SH-SY5Y (cell line): ENCODE results near the gene XXYLT1.

Experiments used
- GATA2 ChIP-seq: IDR thresholded peaks from 2 replicates; pipeline ENCODE4 v1.6.1; 2011; ENCODE audit warnings: mild to moderate bottlenecking, low read depth, low read length
- GATA3 ChIP-seq: IDR thresholded peaks from 2 replicates; pipeline ENCODE4 v1.6.1; 2011; ENCODE audit warnings: low read depth, mild to moderate bottlenecking, low read length, moderate library complexity

XXYLT1 gene

GRCh38 chr3:195117978-195118581, 152.9 kb downstream of the XXYLT1 start:
- no peak for TF ChIP-seq GATA2

- TF ChIP-seq GATA2 (no peak), GATA3 (no peak)
Observed at GRCh38 chr3:195116407-195117185, 154.4 kb downstream of the XXYLT1 start.

- TF ChIP-seq GATA2 (no peak), GATA3 (no peak)
Observed at GRCh38 chr3:195115600-195116406, 155.2 kb downstream of the XXYLT1 start.

DNA sequence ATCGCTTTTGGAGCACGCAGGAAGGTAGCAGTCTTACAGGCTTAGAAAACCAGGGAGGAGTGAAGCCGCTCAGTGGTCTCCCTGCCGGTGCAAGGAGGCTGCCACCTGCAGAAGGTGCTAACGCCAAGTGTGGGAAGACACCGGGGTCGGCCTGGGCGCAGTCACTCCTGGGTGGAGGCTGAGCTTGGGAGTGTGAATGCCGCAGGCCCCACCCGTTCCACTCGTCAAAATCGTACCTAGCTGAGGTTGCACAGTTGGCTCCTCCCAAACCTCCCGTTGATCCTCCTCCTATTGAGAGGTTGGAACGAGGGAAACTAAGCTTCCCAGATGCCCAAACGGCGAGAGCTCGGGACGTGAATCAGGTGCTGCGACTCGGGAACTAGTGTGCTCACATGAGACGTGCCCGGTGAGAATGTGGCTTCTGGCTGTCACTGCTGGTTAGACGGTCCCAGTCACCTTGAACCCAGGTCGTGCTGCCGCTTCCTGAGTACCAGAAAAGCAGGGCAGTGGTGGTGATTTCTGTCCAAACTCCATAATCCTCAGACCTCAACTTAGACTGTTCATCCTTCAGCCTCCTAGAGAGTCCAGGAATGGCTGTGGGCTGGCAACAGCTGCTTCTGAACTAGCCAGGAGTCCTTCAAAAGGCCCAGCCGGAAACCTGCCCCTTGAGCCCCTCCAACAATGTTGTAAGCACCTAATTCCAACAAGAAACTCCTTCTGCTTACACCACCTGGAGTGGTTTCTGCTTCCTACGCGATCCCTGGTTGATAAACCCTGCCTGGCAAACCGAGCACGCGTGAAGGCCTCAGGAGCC, 156.0 kb downstream of the XXYLT1 start:
- TF ChIP-seq GATA3, result no peak
- no peak for TF ChIP-seq GATA2

GRCh38 chr3:195113536-195114425, 157.2 kb downstream of the XXYLT1 start:
- TF ChIP-seq GATA2 (no peak), GATA3 (no peak)

GRCh38 chr3:195113048-195113447, 157.9 kb downstream of the XXYLT1 start:
- TF ChIP-seq GATA3, result no peak
- TF ChIP-seq GATA2, result no peak

DNA sequence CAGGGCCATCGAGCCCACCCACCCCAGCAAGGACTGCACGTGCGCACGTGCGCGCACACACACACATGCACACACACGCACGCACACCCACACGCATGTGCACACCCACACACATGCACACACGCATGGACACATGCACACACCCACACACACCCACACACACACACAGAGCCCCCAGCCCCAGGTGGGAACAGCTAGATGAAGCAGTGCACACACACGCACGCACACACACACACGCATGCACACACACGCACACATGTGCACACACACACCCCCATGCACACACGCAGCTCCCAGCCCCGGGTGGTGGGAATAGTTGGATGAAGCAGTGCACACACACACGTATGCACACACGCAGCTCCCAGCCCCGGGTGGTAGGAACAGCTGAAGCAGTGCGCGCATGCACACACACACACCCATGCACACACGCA, 158.6 kb downstream of the XXYLT1 start:
- TF ChIP-seq GATA3, result no peak
- TF ChIP-seq GATA2, result no peak

- TF ChIP-seq GATA3, result no peak
- no peak for TF ChIP-seq GATA2
Observed at GRCh38 chr3:195111766-195112165, 159.2 kb downstream of the XXYLT1 start.

GRCh38 chr3:195111319-195111705, 159.6 kb downstream of the XXYLT1 start:
- TF ChIP-seq GATA3 (no peak), GATA2 (no peak)

- TF ChIP-seq GATA3 (no peak), GATA2 (no peak)
Observed at GRCh38 chr3:195110647-195111318, 160.2 kb downstream of the XXYLT1 start.

GRCh38 chr3:195109098-195109657, 161.8 kb downstream of the XXYLT1 start:
- no peak for TF ChIP-seq GATA3
- no peak for TF ChIP-seq GATA2

GRCh38 chr3:195107593-195107992, 163.4 kb downstream of the XXYLT1 start:
- no peak for TF ChIP-seq GATA2
- no peak for TF ChIP-seq GATA3
